ENCODE measurements around the gene ODF2.

DNA sequence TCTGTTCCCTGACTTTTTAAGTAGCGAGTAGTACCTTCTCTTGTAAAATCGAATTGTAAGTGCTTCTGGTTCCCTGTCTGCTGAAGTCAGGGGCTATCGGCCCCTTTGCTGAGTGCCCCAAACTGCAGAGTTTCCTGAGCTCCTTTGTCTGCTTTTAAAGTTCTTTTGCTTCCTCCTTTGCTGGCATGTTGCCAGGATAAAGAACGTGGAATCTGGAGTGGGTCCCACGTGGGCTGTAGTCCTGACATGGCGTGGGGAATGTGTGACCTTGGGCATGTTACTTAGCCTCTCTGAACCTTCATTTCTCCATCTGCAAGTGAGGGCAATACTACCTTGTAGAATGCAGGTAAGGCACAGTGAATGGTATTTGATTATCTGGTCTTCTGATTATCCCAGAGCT, 13.7 kb upstream of the ODF2 start:
- TF ChIP-seq, protein P1, sequence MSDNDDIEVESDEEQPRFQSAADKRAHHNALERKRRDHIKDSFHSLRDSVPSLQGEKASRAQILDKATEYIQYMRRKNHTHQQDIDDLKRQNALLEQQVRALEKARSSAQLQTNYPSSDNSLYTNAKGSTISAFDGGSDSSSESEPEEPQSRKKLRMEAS (IDR thresholded peaks at IDR 0.05; ENCODE audit: insufficient read depth, insufficient read length), result no peak
- TF ChIP-seq, protein P2, sequence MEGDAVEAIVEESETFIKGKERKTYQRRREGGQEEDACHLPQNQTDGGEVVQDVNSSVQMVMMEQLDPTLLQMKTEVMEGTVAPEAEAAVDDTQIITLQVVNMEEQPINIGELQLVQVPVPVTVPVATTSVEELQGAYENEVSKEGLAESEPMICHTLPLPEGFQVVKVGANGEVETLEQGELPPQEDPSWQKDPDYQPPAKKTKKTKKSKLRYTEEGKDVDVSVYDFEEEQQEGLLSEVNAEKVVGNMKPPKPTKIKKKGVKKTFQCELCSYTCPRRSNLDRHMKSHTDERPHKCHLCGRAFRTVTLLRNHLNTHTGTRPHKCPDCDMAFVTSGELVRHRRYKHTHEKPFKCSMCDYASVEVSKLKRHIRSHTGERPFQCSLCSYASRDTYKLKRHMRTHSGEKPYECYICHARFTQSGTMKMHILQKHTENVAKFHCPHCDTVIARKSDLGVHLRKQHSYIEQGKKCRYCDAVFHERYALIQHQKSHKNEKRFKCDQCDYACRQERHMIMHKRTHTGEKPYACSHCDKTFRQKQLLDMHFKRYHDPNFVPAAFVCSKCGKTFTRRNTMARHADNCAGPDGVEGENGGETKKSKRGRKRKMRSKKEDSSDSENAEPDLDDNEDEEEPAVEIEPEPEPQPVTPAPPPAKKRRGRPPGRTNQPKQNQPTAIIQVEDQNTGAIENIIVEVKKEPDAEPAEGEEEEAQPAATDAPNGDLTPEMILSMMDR (IDR thresholded peaks at IDR 0.05; ENCODE audit: extremely low read depth in 1 of 2, insufficient read depth in 1 of 2, low read depth in 1 of 2, low read length in 2 of 2), result no peak
- TF ChIP-seq GATA2 (IDR thresholded peaks at IDR 0.05; ENCODE audit: insufficient read depth, insufficient read length, low read depth, low read length), result no peak
- no peak for TF ChIP-seq EZH2 (IDR thresholded peaks at IDR 0.05; ENCODE audit: borderline replicate concordance, low read depth, low read length, severe bottlenecking)
- TF ChIP-seq POLR2A (IDR thresholded peaks at IDR 0.05; ENCODE audit: low read depth, low read length), result no peak
- no peak for TF ChIP-seq POLR2AphosphoS5 (IDR thresholded peaks at IDR 0.05; ENCODE audit: insufficient read depth, low read depth, low read length)
- no peak for TF ChIP-seq MYC (IDR thresholded peaks at IDR 0.05; ENCODE audit: low read depth, low read length)
- no peak for TF ChIP-seq JUN (IDR thresholded peaks at IDR 0.05; ENCODE audit: borderline replicate concordance, insufficient read depth, insufficient read length, low read depth)
